ENCODE data around the gene NCAM2. TPM values are rescaled to one million over a fixed set of nuclear protein-coding genes. Genes with fewer than 3 reads are reported as not detected.

NCAM2 gene
- total RNA-seq, 1 donor from 2014 or later, result under 0.01 TPM

DNA sequence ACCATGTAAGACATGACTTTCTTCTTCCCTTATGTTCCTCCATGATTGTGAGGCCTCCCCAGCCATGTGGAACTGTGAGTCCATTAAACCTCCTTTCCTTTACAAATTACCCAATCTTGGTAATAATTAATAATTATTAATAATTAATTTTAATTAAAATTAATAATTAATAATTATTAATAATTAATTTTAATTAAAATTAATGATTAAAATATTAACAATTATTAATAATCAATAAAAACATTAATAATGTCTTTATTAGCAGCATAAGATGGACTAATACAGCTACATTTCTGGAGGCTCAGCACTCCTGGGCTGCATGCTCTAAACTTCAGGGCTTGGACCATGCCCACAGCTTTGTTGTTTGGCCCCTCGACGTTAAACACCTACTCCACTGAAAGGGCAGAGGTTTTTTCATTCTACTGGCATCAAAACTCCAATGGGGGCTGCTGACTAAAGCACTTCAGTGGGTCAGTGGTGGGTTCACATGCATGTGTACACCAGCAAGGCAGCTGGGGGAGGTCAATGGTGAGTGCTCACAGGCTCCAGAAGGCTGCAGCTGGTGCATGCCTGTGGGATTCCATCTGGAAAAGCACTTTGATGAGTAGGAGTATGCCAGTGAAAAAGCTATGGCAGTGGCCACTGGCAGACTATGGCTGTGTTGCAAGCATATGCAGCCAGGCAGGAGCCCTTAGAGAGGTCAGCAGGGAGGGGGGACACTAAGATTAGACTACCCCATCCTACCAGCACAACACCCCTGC, 561.3 kb downstream of the NCAM2 start:
- TF ChIP-seq, protein P1, sequence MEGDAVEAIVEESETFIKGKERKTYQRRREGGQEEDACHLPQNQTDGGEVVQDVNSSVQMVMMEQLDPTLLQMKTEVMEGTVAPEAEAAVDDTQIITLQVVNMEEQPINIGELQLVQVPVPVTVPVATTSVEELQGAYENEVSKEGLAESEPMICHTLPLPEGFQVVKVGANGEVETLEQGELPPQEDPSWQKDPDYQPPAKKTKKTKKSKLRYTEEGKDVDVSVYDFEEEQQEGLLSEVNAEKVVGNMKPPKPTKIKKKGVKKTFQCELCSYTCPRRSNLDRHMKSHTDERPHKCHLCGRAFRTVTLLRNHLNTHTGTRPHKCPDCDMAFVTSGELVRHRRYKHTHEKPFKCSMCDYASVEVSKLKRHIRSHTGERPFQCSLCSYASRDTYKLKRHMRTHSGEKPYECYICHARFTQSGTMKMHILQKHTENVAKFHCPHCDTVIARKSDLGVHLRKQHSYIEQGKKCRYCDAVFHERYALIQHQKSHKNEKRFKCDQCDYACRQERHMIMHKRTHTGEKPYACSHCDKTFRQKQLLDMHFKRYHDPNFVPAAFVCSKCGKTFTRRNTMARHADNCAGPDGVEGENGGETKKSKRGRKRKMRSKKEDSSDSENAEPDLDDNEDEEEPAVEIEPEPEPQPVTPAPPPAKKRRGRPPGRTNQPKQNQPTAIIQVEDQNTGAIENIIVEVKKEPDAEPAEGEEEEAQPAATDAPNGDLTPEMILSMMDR (IDR thresholded peaks at IDR 0.05; ENCODE audit: insufficient read depth, low read length, poor library complexity, severe bottlenecking), result no peak

More for the DNA sequence above, 561.3 kb downstream of the NCAM2 start:
- no peaks in the 10 kb centered on the region for H3K36me3 ChIP-seq (ENCODE audit: control insufficient read depth, insufficient read depth, low read length)
- DNase-seq (ENCODE audit: low read depth), result no peak
- no peak overlapping the region for H3K4me3 ChIP-seq (ENCODE audit: low read depth, low read length)
- H3K27me3 ChIP-seq (ENCODE audit: control insufficient read depth, insufficient read depth, low read length), result no peaks in the 10 kb centered on the region

All from kidney epithelial cell (primary cell).